NCI-H2227 (cell line): ENCODE measurements around the gene IFIT3.

ENCODE experiments used
- DNase-seq: peaks from one replicate; lab custom pipeline; 2025; ENCODE audit not compliant: unreplicated experiment; lab: John Stamatoyannopoulos, UW

The IFIT3 gene

DNA sequence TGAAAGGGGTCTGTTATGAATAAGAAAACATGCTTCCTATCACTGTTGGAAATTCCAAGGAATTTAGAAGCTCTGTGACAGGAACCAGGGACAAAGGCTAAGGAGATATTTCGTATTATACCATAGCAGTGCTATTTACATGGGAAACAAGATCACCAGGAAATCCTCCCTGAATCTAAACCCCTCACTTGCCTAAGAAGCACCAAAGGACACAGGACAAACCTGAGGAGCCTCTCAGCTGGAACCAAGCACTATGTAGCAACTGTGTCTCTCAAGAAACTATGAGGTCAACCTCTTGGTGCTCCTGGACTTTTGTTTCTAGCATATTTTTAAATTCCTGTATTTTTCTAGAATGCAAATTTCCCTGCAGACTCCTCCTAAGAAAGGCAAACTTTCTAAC is 29.3 kb downstream of the IFIT3 start:
- no peak for DNase-seq

DNA sequence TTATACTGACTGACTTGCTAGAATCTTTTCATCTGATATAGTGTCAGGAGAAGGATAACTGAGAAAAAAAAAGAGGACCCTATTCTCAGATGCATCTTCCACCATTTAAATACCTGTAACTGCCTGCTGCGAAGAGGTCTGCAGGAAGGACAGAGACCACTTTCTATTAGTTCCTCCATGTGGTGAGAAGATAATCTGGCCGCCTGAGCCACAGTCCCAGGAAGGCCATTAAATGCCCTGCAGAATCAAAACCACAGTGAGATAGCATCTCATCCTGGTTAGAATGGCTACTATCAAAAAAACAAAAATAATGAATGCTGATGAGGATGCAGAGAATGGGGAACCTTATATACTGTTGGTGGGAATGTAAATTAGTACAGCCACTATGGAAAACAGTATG is 30.2 kb downstream of the IFIT3 start:
- no peak for DNase-seq

DNA sequence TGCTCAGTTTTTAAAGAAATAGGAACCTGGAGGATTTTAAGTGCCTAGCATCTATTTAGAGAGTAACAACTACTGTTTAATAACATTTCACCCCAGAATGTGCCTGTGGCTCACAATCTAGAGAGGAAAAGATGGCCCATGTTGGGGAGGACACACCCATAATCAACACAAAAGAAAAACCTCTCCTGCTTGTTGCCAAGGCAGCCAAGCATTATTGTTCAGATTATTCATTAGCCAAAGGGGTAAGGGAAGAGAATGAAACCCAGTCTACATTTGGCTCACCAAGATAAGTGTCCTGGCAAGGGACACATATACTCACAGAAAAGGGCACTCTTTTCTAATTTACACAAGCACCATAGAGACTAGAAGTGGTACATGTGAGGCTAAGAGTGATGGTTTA is 32.4 kb downstream of the IFIT3 start:
- no peak for DNase-seq

DNA sequence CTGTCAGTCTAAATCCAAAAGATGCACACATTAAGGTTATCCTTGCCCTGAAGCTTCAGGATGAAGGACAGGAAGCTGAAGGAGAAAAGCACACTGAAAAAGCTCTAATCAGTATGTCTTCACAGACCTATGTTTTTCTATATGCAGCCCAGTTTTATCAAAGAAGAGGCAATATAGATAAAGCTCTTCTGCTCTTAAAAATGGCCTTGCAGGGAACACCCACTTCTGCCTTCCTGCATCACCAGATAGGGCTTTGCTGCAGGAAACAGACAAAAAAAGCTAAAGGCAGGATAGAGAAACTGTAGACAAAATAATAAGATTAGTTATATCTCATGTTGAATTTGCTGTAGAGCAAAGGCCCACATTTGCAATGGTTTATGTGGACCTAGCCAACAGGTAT is 35.1 kb downstream of the IFIT3 start:
- DNase-seq = no peak

DNA sequence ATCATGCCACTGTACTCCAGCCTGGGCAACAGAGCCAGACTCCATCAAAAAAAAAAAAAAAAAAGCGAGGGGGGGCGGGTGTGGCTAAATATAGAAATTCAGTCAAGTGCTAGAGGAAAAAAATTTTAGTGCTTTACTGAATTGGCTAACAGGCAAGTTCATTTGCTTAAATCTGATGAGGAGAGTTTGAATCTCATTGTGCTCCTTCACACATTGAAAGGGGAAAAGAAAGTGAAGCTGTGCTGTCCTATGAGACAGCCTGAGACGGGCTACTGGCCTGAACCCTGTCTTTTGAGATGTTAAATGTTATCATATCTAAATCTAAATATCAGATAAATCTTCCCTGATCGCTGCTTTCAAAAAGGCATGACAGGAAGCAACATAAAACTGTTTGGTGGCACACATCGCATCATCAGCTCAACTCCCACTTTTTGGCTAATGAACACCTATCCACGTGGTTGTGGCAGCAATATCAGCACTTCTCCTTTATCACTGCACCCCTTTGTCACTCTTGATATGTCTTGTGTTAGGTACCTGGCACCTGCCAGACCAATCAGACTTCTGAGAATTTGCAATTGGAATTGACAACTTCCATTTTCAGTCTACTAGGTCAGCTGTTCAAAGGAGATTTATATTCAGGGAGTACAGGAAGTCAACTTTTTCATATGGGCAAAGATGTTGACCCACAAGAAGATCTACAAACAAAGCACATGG is 36.1 kb downstream of the IFIT3 start:
- no peak for DNase-seq

DNA sequence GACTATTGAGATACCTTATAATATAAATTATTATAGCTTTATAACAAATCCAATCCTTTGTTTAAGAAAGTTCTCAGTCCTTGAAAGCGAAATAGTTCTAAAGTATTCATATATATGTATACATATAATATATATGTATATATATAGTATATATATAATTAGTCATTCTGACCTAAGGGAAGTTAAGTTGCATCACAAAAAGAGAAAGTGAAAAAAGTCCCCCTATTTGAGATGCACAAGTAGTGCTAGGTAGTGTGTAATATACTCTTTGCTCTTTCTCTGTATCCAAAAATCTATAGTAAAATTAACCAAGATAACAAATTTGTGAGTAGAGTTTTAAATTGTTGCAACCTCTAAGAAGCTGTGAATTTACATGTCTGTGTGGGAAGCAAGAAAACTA is 36.7 kb downstream of the IFIT3 start:
- no peak for DNase-seq

DNA sequence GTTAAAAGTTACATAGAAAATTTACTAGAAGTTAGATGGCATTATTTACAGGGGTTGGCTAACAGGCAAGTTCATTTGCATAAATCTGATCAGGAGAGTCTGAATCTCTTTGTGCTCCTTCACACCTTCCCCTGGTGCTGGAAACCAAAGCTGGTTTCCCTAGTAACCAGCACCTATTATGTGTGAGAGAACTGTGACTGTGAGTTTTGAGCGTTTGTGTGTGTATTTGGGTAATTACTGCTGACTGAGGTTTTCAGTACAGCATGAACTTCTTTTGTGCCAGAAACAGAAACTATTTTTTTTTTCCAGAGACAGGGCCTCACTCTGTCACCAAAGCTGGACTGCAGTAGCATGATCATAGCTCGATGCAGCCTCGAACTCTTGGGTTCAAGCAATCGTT is 39.7 kb downstream of the IFIT3 start:
- no peak for DNase-seq

DNA sequence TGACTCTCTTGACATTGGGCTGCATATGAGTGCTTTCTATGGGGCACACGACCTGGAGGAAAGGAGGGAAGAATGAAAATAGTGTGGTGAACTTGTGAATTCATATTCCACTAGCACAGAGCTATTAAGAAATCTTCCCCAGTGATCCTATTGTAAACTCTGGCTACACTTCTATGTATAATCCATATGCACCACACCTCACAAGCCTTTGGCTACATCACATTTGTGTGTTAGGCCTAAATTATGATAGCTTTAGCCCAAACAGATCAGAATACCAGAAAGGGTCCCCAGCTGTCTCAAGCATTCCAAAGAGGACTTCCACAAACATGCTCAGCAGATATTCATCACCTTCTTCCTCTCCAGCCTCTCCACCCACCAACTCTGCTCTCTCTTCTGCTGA is 40.3 kb downstream of the IFIT3 start:
- DNase-seq = no peak

DNA sequence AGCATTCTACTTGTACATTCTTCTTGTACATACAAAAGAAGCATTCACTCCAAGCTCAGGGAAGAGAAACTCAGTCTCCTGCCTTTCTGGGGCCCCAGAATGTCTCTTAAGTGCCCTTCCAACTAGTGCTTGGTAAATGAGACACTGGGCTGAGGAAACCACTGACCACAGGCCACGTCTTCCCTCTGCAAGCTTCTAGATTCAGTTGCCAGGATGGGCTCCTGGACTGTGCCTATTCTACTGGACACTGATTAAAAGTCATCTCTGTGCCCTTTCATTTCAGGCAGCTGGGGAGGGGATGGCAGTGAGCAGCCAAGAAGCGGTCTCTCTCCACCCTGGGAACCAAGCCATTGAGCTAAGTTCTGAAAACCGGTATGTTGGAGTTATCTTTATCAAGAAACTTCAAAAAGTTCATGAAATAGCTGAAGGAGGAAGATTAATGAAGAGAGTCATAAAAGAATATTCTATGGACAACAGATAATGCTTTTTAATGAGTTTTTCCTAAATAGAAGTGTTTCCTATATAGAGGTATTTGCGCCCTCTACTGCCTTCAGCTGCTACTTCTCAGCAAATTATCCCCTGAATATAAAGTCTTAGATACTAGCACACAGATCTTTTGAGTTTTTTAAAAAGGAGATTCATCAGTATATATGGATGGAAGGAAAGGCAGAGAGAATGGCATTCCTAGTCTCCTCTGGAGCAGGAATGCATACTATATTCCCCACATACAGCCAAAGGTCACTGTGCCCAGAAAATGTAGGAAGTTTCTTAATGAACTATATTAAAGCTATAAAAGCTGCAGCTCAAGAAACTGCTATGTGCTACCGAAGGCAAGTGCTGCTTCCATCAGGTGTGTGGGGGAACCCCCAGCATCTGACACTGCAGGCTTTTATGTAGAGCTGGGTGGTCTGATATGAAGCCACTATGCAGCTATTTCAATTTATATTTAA is 41.6 kb downstream of the IFIT3 start:
- no peak for DNase-seq

DNA sequence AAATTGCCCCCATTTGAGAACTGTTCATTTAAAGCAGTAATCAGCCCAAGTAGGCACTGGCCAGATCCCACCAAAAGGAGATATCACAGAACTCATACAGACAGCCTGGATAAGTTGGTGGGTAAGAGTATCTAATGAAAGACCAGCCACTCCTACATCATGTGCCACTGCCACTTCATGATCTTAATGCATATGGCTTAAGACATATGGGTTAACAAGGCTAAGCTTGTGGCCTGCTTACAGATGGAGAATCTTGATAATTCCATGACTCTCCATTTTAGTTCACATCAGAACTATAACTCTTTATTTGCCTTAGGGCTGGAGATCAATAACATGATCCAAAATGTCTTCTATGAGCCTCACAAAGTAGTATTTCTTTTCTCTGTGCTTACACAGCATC is 43.3 kb downstream of the IFIT3 start:
- no peak for DNase-seq

DNA sequence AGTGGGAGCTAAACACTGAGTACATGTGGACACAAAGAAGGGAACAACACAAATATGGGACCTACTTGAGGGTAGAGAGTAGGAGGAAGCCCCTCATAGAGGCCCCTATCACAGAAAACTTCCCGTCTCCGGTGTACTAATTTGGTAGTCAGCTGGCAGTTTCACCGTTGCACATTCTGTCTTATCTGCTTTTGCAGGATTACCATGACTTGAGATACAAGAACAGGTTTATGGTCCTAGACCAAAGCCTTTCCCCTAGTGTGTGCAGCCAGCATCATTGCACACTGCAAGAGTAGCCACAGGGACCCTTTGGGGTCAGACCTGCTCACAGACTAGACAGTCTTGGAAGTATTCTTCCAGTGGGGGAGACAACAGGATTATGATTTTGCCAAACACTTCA is 44.2 kb downstream of the IFIT3 start:
- no peak for DNase-seq

DNA sequence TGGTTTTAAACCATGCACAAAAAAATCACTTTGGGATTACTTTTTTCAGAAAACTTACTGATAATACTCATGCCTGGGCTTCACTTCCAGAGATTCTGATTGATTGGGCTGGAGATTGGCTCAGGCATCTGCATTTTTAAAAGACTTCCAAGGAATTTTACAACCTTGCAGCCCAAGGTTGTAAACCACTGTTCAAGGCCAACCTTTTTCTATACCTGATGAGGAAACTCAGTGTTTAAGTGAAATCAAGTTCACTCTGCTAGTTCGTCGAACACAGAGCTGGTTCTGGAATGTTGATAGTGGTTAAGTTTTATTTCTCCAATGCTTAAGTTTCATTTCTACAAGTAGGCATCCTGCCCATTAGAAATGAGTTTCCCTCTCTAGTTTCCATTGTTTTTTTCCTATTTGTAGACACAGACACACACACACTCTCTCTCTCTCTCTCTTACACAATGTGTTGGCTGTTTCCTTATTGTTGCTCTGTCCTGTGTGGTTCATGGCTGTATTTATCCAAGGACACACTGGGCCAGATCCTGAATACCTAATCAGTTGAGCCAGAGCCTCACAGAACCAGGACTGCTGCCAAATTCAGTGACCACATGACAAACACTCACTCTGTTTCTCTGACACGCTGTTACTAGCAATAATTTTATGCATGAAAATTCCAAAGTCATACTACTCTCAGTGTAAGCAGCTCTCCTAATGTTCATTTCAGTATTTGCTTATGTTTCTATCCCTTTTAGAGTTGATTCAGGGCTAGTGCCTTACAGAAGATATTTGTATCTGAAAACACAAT is 46.3 kb downstream of the IFIT3 start:
- no peak for DNase-seq

DNA sequence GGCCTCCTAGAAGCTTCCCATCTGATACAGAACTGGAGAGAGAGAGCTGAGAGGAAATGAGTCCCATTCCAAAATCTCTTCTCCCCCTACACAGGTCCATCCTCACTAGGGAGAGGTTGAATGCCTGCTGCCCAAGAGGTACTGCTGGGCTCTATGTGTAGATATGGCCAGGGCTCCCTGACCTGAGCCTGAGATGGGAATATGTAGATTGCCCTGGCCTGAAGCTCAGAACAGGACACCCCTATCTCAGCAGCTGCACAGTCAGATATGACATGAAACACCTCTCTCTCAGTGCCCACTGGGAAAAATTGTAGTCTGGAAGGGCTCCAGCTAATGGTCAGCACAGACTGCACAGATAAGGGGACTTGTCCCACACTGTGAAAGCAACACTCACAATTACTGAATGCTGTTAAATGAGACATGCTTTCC is 46.9 kb downstream of the IFIT3 start:
- DNase-seq = no peak

DNA sequence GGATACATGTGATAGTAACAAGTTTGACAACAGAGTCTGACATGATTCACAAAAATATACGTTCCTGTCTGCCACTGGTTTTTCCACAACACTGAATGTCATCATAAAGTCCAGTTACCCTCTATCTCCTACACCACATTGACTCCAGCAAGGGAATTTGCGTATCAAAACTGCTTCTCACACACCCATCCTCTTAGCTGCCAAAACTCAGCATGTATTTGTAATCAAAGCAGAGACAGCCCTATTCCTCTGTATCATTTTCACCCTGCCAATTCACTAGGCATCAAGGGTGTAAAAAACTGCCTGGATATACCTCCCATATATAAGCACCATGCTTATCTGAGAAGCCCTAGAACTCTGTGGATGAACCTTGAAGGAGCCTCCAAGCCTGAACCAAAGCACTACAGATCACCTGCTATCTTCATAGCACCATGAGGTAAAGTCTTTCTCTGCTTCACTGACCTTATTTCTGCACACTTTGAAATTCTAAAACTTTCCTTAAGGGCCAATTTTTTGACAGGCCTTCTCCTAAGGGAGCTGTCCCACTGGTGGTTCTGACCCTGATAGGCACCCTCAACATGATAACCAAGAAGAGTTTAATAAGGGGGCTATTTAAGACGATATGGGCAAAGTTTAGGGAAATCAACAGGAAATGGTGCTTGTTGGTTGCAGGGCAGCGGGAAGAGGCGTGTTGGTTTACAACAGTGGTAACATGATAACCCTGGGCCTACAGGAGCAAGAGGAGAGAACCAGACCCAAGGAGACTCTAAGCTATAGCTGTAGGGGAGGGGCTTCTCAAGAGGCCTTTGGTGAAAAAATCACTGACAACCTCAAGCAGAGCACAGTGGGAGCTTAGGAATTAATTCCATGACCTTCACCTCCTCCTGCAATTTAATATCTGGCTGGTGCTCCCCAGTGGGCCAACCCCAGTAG is 50.2 kb downstream of the IFIT3 start, which contains the start of gene IFIT1B:
TSS of gene IFIT1B (plus strand) at position 352 of the 933 bp plus-strand sequence. CDS start at position 432, 80 bp downstream.
- DNase-seq = no peak

DNA sequence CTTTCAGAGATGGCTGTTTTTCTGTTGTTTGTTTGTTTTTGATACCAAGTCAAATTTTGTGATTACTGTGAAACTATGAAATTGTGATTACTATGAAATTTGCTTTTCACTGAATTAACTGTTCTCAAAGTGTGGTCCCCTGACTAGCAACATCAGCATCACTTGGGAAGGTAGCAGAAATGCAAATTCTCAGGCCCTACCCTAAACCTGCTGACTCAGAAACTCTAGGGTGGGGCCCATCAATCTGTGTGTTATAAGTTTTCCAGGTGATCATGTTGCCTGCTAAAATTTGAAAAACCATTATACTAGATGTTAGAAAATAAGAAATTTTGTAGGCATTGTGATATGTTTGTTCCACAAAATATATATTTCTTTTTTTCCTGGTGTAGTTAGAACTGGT is 51.3 kb downstream of the IFIT3 start:
- no peak for DNase-seq

DNA sequence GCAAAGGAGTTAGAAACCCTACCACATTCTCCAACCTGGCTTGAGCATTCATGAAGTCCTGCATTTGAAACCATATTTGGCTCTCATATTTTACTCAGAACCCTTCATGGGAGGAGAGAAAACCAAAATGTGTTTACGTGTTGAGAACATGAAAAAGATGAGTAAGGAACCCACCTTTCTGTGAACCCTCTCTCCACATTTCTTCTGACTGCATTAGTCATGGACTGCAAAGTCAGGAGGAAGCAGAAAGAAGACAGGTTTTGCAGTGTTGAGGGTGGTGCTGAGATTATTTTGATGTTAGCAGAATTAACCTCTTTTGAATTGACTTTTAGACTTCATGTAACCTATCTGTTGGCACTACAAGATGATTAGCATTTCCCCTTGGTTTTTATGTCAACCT is 55.0 kb downstream of the IFIT3 start:
- DNase-seq = no peak

DNA sequence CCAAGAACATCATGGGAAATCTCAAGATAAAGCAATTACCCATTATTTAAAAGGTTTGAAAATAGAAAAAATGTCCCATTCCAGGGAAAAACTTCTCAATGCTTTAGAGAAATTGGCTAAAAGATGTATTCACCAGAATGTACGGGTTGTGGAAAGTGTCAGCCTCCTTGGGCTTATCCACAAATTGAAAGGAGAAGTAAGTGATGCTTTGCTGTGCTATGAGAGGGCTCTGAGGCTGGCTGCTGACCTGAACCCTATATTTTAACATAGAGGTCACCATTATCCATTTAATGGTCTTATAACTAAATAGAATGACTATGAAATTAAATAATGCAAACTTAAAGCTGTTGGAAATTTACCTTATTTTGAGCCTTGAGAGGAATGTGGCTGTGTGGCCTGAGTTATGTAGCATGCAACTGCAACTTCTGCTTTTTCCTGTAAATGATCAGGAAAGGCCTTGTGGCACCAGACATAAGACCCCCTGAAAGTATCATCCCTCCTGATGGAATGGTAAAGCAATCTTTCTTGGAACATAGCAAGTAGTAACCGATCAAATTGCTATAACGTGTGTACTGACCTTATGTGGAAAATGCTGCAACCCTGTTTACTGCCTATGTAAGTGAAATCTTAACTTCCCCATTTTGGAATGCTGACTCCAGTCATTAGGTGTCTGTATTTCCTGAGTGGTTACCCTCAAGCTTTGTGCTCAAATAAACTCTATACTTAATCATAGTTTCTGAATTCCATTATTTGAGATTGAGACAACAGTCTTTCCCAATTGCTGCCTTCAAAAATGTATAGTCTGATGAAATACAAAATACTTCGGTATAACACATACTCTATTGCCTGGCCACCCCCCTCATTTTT is 56.9 kb downstream of the IFIT3 start:
- no peak for DNase-seq

DNA sequence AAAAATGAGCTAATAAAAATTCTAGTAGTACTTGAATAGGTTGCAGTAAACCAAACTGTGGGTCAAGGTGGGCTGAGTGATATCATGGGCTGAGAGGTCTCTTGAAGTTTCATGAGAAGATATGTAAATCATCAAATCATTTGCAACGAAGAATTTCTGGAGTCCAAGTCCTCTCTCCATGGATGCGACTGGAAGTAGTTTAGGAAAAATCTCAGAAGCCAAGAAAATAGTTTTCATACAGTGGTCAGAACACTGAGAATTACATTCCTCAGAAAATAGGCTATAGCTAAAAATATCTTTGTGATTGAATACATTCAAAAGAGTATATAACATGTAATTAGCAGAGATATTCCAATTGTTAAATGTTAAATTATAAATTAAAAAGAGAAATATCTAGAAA is 61.0 kb downstream of the IFIT3 start:
- DNase-seq = no peak

DNA sequence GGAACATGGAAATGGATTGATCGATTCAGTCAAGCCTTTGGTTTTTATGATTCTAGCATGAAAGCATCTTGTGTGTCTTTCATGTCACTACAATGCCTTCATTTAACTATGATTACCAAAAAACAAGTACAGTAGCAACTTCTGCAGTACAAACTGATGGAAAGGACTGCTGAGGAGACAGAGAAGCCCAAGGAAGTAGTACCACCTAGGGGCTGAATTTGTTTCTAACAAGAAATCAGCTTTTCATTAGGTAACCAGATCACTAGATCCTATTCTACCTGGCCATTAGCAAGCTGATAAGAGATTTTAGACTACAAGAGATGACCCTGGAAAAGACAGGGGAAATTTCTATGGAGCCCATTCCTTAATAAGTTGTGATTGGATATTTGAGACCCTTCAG is 61.5 kb downstream of the IFIT3 start:
- no peak for DNase-seq
